GM12865 (cell line): ENCODE measurements around the gene SOS1.

Experiments
- DNase-seq: peaks from one replicate; pipeline ENCODE4 v3.0.0; 2010; ENCODE audit warnings: low read depth
- H3K4me3 ChIP-seq: 2 replicates; pipeline ENCODE4 v1.5.1; 2011; ENCODE audit warnings: mild to moderate bottlenecking, low read depth, low read length, control low read depth
- CTCF ChIP-seq: IDR thresholded peaks from 2 replicates; pipeline ENCODE4 v1.5.1; 2011; ENCODE audit warnings: low read length, control low read depth, low read depth, inconsistent platforms; ENCODE audit not compliant: insufficient read depth; ENCODE audit errors: missing control alignments

Gene SOS1

DNA sequence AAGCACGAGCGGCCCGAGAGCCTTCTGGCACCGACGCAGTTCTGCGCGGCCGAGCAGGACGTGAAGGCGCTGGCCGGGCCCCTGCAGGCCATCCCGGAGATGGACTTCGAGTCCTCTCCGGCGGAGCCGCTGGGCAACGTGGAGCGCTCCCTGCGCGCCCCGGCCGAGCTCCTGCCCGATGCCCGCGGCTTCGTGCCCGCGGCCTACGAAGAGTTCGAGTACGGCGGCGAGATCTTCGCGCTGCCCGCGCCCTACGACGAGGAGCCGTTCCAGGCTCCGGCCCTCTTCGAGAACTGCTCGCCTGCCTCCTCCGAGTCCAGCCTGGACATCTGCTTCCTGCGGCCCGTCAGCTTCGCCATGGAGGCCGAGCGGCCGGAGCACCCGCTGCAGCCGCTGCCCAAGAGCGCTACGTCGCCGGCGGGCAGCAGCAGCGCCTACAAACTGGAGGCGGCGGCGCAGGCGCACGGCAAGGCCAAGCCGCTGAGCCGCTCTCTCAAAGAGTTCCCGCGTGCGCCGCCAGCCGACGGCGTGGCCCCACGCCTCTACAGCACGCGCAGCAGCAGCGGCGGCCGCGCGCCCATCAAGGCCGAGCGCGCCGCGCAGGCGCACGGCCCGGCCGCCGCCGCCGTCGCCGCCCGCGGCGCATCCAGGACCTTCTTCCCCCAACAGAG is 160.8 kb downstream of the SOS1 start:
- DNase-seq, result peak; percentile 83
- peak overlapping the region; percentile 37 for H3K4me3 ChIP-seq
- TF ChIP-seq CTCF, result no peak

DNA sequence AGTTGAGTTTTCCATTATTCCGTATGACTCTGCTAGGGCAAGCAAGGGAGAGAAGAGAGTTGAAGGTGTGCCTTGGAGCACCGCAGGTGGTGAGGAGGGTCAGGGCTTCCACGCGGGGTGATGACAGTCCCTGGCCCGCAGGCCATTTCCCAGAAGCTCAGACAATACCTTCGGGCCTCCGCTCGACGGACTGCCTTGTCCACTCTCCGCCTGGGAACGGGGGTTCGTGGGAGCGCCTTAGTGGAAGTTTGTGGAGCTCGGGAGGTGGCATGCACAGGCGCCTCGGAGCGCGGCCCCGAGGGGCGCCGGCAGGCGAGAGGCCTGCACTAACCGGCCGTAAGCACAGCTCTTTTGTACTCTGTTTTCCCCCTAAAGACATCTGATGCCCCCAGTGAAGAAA is 161.4 kb downstream of the SOS1 start:
- TF ChIP-seq CTCF, result no peak
- no peak overlapping the region for H3K4me3 ChIP-seq
- no peak for DNase-seq

- no peak for DNase-seq
- H3K4me3 ChIP-seq, result no peak overlapping the region
- TF ChIP-seq CTCF, result no peak
Observed at GRCh38 chr2:38957972-38958371, 162.9 kb downstream of the SOS1 start.

- DNase-seq, result no peak
- TF ChIP-seq CTCF, result no peak
- H3K4me3 ChIP-seq, result no peak overlapping the region
Observed at GRCh38 chr2:38951766-38952165, 169.1 kb downstream of the SOS1 start.

- no peak for TF ChIP-seq CTCF
- no peak for DNase-seq
- H3K4me3 ChIP-seq, result no peak overlapping the region
Observed at GRCh38 chr2:38948995-38949394, 171.9 kb downstream of the SOS1 start.

- no peak for DNase-seq
- no peak overlapping the region for H3K4me3 ChIP-seq
- no peak for TF ChIP-seq CTCF
Observed at GRCh38 chr2:38948387-38948882, 172.4 kb downstream of the SOS1 start.
